Endothelial cell of coronary artery (primary cell): ENCODE measurements around the gene WEE1. TPM values are rescaled to one million over a fixed set of nuclear protein-coding genes. Genes with fewer than 3 reads are reported as not detected.

Source experiments
- total RNA-seq: library from RNA; depleted of rRNA; stranded (reverse); fragments of >200 nt; gene quantifications from 2 replicates; pipeline ENCODE4 v1.2.3, GENCODE V29; 2014

The WEE1 gene
- 19.5 and 20.0 TPM in 2 replicates for total RNA-seq

GRCh38 chr11:9573052-9573774 lies at the start of gene WEE1:
Gene WEE1 (plus strand): TSS chr11:9573670. CDS start chr11:9573934, 264 bp downstream.

Other genes starting within 250 kb of the WEE1 start
- gene IPO7, start 189.0 kb upstream of the WEE1 start, total RNA-seq = 120 and 175 TPM in 2 replicates
- gene ZNF143, start 112.7 kb upstream of the WEE1 start, total RNA-seq = 31.5 and 35.8 TPM in 2 replicates
- gene SWAP70, start 90.4 kb downstream of the WEE1 start, total RNA-seq = 76.9 and 136 TPM in 2 replicates